ENCODE measurements around the gene CCZ1B.

DNA sequence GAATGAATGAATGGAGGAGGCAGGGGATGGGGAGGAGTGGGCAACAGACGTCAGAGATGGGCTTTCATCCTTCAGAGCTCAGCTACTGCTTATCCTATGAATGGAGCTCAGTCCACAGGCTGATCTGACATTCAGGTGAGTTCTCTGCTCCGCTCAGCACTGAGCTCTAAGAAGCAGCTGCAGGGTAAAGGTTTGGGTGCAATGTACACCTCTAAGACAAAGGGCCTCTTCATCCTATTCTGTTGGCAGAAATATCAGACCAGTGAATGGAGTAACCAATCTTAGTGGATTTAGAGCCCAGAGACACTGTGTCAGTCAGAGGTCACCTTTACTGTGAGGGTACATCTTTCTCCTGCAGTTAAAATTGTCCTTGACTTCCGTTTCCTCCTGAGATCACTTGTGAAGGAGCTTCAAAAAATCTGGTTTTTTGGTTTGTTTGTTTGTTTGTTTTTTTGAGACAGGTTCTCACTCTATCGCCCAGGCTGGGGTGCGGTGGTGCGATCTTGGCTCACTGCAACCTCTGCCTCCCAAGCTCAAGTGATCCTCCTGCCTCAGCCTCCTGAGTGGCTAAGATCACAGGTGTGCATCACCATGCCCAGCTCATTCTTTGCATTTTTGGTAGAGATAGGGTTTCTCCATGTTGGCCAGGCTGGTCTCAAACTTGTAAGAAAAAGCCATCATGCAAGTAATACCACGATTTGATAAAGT, 5.1 kb upstream of the CCZ1B start:
- no peak for TF ChIP-seq POU6F1 (CRISPR knock-in tag; IDR thresholded peaks at IDR 0.05; ENCODE audit: borderline replicate concordance, low read depth)
- TF ChIP-seq ARNTL (CRISPR knock-in tag; IDR thresholded peaks at IDR 0.05; ENCODE audit: borderline replicate concordance, low read depth), result no peak
- no peak for TF ChIP-seq CSRNP3 (CRISPR knock-in tag; IDR thresholded peaks at IDR 0.05)
- no peak for TF ChIP-seq GLIS3 (CRISPR knock-in tag; IDR thresholded peaks at IDR 0.05)
- no peak for TF ChIP-seq RARB (CRISPR knock-in tag; IDR thresholded peaks at IDR 0.05)
- TF ChIP-seq PPARA (CRISPR knock-in tag; IDR thresholded peaks at IDR 0.05; ENCODE audit: borderline replicate concordance), result no peak
- no peak for TF ChIP-seq TCF4 (CRISPR knock-in tag; IDR thresholded peaks at IDR 0.05; ENCODE audit: borderline replicate concordance)
- no peak for TF ChIP-seq ZFP30 (CRISPR knock-in tag; IDR thresholded peaks at IDR 0.05)
- TF ChIP-seq ZFP3 (CRISPR knock-in tag; IDR thresholded peaks at IDR 0.05), result no peak
- TF ChIP-seq PATZ1 (CRISPR knock-in tag; IDR thresholded peaks at IDR 0.05; ENCODE audit: borderline replicate concordance), result no peak
- TF ChIP-seq BACH2 (CRISPR knock-in tag; IDR thresholded peaks at IDR 0.05; ENCODE audit: borderline replicate concordance), result no peak
- TF ChIP-seq OSR1 (CRISPR knock-in tag; IDR thresholded peaks at IDR 0.05), result no peak
- no peak for TF ChIP-seq CREB5 (CRISPR knock-in tag; IDR thresholded peaks at IDR 0.05; ENCODE audit: low read depth)
- no peak for TF ChIP-seq ZNF565 (CRISPR knock-in tag; conservative IDR thresholded peaks at IDR 0.05; ENCODE audit: low read depth)

Data from SK-N-SH treated with all-trans-retinoic acid at 6 μM for 48 hours (cell line).